ENCODE measurements around the gene TIAM1.
"Not testable (repeated sequence)": the region's sequence is repeated elsewhere in the genome, so short reads cannot be mapped to it uniquely, and the experiment has no call there.

TIAM1 gene

GRCh38 chr21:31253684-31254083 is 90.4 kb downstream of the TIAM1 start:
- DNase-seq (ENCODE audit: low read depth in 2 of 2), result no peak

- DNase-seq (ENCODE audit: low read depth in 2 of 2), result no peak
These were observed 91.5 kb downstream of the TIAM1 start for GRCh38 chr21:31252611-31253010.

GRCh38 chr21:31252091-31252490 is 92.0 kb downstream of the TIAM1 start:
- DNase-seq (ENCODE audit: low read depth in 2 of 2), result no peak

- no peak for DNase-seq (ENCODE audit: low read depth in 2 of 2)
These were observed 92.4 kb downstream of the TIAM1 start for GRCh38 chr21:31251686-31252085.

GRCh38 chr21:31248598-31248997 is 95.5 kb downstream of the TIAM1 start:
- DNase-seq (ENCODE audit: low read depth in 2 of 2), result no peak

- no peak for DNase-seq (ENCODE audit: low read depth in 2 of 2)
These were observed 100.5 kb downstream of the TIAM1 start for GRCh38 chr21:31243611-31244010.

GRCh38 chr21:31236528-31236927 is 107.5 kb downstream of the TIAM1 start:
- DNase-seq (ENCODE audit: low read depth in 2 of 2), result no peak

- DNase-seq (ENCODE audit: low read depth in 2 of 2), result no peak
These were observed 108.2 kb downstream of the TIAM1 start for GRCh38 chr21:31235671-31236450.

- no peak for DNase-seq (ENCODE audit: low read depth in 2 of 2)
These were observed 109.1 kb downstream of the TIAM1 start for GRCh38 chr21:31234936-31235335.

- DNase-seq (ENCODE audit: low read depth in 2 of 2), result no peak
These were observed 110.3 kb downstream of the TIAM1 start for GRCh38 chr21:31233711-31234110.

- DNase-seq (ENCODE audit: low read depth in 2 of 2), result no peak
These were observed 111.7 kb downstream of the TIAM1 start for GRCh38 chr21:31232344-31232743.

- no peak for DNase-seq (ENCODE audit: low read depth in 2 of 2)
These were observed 113.1 kb downstream of the TIAM1 start for GRCh38 chr21:31230937-31231336.

- DNase-seq (ENCODE audit: low read depth in 2 of 2), result not testable (repeated sequence)
These were observed 115.3 kb downstream of the TIAM1 start for GRCh38 chr21:31228723-31229122.

GRCh38 chr21:31225713-31226112 is 118.3 kb downstream of the TIAM1 start:
- DNase-seq (ENCODE audit: low read depth in 2 of 2), result no peak

- DNase-seq (ENCODE audit: low read depth in 2 of 2), result no peak
These were observed 121.9 kb downstream of the TIAM1 start for GRCh38 chr21:31222142-31222541.

- DNase-seq (ENCODE audit: low read depth in 2 of 2), result no peak
These were observed 123.0 kb downstream of the TIAM1 start for GRCh38 chr21:31221043-31221442.

- no peak for DNase-seq (ENCODE audit: low read depth in 2 of 2)
These were observed 123.5 kb downstream of the TIAM1 start for GRCh38 chr21:31220575-31220974.

- no peak for DNase-seq (ENCODE audit: low read depth in 2 of 2)
These were observed 125.0 kb downstream of the TIAM1 start for GRCh38 chr21:31218830-31219608.

- DNase-seq (ENCODE audit: low read depth in 2 of 2), result no peak
These were observed 127.9 kb downstream of the TIAM1 start for GRCh38 chr21:31216206-31216605.

GRCh38 chr21:31213787-31214186 is 130.3 kb downstream of the TIAM1 start:
- DNase-seq (ENCODE audit: low read depth in 2 of 2), result no peak

- DNase-seq (ENCODE audit: low read depth in 2 of 2), result no peak
These were observed 132.2 kb downstream of the TIAM1 start for GRCh38 chr21:31211836-31212235.

- no peak for DNase-seq (ENCODE audit: low read depth in 2 of 2)
These were observed 138.6 kb downstream of the TIAM1 start for GRCh38 chr21:31205412-31205811.

- no peak for DNase-seq (ENCODE audit: low read depth in 2 of 2)
These were observed 139.3 kb downstream of the TIAM1 start for GRCh38 chr21:31204801-31205200.

Measured in stimulated activated CD8-positive, alpha-beta memory T cell treated with anti-CD3 and anti-CD28 coated beads, Interleukin-2, amount 100 ng/mL, for 48 hours (primary cell).